ENCODE data around the gene ROGDI.
A peak's percentile ranks its signal among the peaks of the same experiment; 100 is the strongest.

Gene ROGDI, protein sequence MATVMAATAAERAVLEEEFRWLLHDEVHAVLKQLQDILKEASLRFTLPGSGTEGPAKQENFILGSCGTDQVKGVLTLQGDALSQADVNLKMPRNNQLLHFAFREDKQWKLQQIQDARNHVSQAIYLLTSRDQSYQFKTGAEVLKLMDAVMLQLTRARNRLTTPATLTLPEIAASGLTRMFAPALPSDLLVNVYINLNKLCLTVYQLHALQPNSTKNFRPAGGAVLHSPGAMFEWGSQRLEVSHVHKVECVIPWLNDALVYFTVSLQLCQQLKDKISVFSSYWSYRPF

DNA sequence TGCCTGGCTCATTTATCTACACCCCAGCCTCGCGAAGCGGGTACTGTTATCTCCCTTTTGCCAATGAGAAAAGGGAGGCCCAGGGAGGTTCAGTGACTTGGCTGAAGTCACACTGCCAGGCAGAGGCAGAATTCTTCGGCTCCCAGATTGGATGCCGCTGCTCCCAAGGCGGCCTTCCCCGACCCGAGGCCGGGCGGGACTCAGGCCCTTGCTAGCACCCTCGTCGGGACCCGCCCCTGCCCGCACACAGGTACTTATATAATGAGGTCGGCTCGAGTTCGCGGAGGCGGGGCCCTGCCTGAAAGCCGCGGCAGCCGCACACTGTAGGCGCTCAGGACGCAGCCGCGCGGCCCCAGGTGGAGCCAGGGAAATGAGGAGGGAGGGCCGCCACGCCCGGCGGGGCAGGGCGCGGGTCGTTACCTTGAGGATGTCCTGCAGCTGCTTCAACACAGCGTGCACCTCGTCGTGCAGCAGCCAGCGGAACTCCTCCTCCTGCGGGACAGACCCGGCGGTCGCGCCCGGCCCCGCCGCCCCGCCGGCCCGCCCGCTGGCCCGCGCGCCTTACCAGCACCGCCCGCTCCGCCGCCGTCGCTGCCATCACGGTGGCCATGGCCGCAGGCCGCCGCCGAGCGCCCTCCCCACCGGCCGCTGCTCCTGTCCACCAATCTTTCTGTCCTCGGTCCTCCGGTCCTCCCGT is at the start of gene ROGDI:
Gene ROGDI, minus strand, starts transcription at position 672 of the 697 bp plus-strand sequence. Its CDS starts 62 bp downstream, at position 610.
- peak; percentile 37 for DNase-seq

DNA sequence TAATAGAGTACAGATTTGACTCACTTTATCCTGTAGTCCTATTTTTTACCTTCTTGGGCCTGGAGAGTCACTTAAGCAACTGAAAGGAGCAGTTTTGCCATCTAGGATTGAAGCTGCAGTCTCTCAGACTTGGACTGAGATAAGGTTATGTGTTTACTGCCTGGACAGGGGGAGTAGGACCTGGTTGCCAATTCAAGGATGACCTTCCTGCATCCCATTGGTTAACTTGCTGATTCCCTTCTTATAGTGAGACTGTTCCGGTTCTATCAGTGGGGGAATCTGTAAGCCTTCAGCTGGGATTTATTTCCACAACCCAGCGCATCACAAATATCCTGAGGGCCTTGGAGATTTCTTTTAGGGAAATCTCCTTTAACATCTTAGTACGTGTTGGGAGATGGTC is 47.8 kb upstream of the ROGDI start:
- DNase-seq: no peak

DNA sequence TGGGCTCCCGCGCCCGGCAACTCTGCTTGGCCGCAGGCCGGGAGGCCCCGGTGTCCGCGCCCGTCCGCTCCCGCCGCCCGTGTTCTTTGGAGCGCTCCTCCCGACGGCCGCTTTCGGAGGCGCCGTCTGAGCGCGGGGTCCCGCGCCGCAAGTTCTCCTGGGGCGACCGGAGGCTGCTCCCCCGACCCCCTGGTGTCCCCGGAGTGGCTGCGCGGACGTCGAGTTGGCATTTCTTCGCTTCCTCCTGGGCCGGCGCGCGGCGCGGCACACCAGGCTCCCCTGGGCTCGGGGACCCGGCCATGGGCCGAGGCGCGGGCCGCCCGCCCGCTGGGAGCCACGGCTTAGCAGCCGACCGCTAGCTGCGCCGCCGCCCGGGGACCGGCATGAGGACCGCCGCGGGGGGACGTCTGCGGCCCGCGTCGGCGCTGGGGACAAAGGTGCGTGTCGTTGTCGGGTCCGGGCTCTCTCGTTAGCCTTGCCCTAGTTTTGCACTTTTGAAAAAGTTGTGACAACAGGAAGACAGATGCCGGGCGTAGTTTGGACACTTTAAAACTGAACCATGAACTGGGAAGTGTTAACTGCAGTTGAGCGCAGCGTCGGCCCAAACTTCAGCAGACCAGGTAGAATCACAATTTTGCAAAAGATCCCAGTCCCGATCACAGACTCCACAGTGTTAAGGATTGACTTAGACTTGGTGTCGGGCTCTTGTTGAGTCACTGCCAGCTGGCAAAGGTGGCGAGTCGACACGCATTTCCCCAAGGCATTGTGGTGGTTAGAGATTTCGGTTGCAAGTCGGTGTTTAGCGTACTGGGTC is 45.5 kb upstream of the ROGDI start:
- DNase-seq: no peak

DNA sequence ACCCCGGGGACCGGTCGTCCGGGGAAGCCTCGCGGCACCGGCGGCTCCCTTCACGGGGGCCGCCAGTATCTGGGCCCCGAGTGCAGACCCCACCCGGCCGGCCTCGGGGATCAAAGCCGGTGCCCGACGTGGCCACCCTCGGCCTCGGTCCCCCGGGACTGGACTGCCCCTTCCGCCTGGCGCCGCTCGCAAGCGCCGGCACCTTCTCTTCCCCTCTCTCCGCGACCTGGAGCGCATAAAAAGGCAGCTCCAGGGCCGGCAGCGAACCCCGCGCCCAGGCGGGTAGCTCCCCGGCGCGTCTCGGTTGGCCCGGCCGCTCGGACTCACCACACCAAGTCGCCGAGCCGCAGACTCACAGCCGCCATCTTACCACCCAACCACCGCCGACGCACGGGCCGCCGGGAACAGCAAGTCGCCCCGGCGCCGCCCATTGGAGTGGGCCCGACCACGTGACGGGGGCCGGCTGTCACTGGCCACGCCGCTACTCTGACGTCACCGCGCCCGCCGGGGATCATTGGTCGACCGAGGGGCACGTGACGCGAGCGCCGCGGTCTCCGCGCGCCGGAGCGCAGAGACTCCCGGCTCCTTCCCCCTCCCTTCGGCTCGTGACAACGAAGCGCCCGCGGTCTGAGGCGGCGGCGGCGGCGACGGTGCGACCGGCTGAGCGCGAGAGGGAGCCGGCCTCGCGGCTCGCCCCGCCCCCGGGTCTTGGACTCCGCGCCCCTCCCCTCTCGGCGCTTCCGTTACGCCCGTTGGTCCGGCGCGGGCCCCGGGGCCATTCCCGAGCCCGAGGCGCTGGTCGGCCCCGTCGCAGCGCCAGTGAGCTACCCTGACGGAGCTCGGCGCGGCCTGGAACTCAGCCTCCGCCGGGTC is 44.7 kb upstream of the ROGDI start, which contains the start of the genes GLYR1 and UBN1:
Gene GLYR1, minus strand, starts transcription at position 388 of the 873 bp plus-strand sequence. Its CDS starts 23 bp downstream, at position 365.
Gene UBN1, plus strand, starts transcription at position 581 of the 873 bp plus-strand sequence. CDS start 5,437 bp downstream, outside the sequence.
- peak; percentile 87 for DNase-seq

DNA sequence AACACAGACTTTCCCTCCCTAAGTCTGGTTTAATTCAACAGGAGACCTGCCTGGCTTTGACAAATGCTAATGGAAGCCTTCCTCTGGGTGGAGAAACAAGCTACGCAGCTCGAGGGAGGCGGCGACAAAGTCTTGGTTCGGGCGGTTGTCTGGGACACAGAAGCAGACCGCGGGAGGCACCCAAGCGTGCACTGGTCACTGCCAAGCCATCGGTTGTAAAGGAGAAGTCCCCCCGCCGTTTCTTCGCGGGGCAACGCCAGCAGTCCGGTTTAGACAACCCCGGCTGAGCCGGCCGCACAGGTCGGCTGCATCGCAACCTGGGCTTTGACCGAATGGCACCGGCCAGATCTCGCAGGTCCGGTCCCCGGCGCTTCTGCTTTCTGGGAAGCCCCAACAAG is 44.1 kb upstream of the ROGDI start:
- no peak for DNase-seq

DNA sequence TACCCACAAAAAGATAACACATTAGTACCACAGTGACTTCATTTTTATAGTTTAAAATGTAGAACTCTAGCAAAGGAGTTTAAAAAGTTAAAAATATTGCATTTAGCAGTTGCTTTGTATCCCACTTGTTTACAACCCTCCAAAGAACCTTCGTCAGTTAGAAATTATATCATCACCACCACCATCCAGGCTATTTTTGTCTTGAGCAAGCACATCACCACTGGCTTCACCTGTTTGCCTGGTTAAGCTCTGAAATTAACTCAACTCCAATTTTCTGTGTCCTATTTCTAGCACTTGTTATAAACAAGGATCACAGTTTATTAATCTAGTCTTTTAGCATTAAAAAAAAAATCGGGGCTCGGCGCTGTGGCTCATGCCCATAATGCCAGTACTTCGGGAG is 38.6 kb upstream of the ROGDI start:
- DNase-seq: no peak

DNA sequence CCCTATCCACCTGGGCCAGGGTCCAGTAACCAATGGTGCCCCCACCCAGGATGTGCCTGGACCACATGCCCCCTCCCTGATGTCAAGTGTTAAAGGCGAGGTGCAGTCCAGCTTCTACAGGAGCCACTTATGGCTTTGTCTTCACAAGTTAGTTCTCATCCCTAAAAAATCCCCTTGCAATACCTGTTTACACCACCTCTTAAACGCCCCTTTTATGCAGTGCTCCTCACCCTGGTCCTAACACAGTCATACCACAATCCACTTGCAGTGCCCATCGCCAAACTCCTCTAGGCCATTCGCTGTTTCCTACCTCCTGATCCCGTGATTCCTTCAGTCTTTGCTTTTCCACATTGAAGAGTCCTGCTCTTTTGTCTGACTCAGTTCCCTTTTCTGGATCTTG is 37.5 kb upstream of the ROGDI start:
- no peak for DNase-seq

DNA sequence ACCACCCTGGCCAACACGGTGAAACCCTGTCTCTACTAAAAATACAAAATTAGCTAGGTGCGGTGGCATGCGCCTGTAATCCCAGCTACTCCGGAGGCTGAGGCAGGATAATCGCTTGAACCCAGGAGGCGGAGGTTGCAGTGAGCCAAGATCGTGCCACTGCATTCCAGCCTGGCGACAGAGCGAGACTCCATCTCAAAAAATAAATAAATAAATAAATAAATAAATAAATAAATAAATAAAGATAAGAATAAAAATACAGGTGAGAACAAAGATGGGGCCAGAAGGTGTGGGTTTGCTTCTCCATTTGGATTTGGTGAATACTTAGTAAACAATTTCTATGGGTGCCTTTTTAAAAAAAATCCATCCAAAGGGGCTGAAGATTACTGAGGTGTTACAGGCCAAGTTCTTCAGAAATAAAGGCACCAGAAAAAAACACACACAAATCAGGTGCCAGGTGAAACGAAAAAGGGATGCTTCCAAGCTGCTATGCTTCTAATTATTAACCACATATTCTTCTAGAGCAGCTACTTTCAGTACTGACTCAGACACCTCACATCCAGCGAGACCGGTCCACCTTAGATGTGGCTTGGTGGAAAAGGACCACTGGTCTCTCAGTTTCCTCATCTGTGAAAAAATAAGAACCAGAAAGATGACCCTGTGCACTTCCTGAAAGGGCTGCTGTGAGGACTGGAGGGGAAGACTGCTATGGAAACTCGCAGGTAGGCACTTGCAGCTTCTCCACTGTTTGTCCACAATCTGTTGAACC is 35.5 kb upstream of the ROGDI start:
- no peak for DNase-seq

DNA sequence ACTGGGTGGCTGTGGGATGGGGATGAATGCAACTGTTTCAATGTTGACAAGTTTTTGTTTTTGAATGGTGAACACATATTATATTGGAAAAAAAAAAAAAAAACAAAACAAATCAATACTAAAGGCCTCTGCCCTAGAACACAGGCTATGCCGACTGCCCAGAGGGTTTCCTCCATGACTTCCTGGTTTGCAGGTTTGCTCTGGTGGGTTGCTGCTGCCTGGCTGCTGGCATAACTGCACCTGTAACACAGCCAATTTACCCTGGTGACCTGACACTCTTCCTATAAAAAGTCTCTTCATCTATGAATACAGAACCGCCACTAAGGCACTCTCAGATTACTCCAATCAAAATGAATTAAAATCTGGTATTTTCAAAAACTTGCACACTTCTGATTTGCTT is 34.3 kb upstream of the ROGDI start:
- DNase-seq: no peak

DNA sequence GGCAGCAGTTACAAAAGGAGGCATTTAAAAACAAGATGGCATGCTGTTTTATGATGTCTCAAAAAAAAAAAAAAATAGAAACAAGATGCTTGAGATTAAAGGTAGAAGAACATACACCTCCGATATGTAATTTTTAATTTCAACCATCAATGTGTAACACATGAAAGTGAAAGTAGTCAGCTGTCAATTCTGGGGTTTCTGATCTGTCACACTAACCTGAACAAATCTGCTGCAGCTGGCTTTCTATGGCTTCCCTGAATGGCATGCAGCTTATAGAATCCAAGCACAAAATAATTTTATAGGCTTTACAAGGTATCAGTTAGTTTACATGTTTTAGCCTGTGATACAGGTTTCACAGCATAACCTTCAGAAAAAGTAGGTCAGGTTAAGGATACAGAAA is 31.2 kb upstream of the ROGDI start:
- DNase-seq: no peak

DNA sequence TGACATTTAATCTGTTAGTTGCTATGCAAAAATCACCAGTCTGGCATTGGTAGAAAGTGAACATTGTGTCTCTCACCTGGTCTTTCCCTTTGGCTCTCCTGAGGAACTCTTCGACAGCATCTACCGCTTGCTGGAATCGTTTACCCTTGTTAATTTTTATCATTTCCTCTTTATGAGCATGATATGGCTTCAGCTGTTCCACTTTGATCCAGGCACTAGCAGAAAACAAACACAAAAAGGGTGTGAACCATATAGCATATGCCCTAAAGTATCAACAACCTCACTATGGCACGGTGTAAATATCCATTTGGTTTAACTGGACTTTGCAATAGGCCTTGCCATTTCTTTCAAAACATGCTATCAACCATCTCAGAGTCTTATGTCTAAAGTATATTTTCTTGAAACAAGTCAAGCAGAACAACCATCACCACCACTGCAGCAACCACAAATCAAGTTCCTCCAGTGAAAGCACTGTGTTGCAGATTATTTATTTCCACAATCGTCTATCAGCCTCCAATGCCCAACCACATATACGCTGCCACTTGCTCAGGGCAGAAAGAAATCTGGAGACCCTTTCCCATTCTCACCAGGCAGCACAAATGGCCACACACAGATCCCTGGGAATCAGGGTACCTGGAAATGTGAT is 30.4 kb upstream of the ROGDI start:
- DNase-seq: no peak

DNA sequence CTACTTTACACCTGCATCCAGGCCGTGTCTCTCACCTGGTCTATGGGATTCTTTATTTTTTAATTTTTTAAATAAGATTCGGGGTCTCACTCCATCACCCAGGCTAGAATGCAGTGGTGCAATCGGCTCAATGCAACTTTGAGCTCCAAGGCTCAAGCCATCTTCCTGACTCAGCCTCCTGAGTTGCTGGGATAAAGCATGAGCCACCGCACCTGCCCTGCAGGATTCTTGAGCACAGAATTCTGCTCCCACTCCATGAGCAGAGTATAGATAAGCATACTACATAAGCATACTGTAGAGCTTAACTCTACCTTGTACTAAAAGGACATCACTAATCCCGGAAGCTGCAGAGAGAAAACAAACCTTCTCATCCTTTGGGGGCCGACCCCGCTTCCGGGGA is 29.2 kb upstream of the ROGDI start:
- no peak for DNase-seq

DNA sequence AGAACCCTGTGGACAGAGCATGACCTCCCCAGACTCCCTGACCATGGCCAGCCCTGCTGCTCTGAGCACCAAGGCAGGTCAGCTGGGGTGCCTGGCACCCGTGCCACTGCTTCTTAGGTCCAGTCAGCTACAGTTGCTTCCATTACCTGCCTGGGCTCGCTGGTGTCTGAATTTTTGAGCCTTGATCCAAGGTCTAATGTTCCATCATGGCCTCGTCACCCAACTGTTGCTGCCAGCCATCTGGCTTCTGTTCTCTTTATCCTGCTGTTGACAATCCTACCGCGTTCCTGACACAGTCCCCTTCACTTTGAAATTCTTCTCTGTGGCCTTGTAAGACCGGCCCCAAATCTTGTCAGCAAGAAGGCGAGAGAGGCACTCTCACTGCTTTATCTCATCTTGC is 28.0 kb upstream of the ROGDI start:
- no peak for DNase-seq

DNA sequence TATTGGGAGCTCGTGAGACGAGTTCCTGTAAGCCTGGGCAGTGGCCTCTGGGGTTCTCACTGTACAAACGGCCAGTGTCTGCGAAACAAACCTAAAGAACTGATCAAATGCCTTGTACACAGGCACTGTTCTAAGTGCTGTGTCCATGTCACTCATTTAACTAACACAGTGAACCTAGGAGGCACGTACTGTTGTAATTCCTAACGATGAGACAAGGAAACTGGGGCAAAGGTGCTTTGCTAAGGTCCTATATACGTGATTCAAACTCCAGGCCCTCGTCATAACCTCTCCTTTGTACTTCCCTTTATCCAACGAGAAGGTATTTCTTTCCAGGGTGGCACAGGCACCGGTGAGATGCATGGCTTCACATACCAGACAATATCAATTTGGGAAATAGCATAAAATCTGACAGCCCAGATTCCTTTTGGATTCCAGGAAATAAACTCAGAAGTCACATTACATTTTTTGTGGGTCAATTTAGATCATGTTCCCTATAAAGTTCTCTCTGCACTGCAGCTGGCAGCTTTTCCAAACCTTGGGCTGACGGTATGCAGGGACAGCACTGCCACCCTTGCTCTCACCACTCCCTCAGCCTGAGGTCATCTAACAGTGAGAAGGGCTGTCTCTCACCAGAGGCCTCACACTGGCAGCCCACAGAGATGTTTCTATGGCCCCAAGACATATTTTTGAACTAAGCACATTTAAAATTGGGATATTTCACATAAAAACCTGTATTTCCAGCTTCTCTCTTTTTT is 26.3 kb upstream of the ROGDI start:
- DNase-seq: no peak

DNA sequence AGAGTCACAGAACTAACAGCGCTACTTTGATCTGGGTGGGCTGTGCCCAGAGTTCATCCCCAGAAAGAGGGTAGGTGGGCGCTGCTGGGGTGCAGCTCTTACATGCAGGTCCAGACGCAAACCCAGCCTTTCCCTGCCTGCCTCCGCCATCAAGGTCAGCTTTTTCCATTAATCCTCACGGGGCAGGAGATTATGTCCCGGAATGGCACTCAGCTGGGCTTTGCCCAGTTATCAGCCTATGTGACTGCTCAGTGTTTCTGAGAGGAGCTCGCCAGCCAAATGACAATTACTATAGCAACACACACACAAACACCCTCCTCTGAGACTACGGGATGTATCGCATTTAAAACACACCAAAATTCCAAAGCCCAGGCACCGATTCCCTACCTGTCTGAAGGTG is 24.5 kb upstream of the ROGDI start:
- no peak for DNase-seq

DNA sequence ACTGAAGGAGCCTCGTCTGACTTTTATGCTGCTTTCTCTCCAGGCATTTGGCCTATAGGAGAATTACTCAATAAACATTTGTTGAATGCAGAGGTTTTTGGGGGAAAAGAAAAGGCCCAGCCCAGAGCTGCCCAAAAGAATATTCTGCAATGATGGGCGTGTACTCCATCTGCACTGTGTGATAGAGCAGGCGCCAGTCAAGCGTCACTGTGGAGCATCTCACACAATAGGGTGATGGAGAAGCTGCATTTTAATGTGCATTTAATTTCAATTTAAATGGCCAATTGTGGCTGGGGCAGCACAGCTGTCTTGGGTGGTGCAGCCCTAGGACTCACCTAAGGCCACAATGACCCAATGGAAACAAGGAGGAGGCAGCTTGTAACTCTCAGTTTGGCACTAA is 24.1 kb upstream of the ROGDI start:
- DNase-seq: no peak

DNA sequence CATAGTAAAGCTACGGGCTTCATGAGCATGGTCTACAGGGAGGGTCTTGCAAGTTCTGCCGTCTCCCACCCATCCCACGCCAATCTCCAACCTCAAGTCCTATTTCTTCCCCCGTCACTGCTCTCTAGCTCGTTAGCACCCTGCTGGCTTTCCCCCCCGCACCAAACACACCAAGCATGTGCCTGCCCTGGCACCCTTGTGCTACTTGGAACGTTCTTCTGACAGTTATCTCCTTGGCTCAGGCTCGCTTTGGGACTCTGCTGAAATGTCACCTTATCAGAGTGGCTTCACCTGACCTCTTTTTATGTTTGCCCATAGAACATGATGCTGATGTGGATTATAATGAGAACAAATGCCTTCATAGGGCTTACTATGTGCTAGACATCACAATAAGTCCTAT is 22.8 kb upstream of the ROGDI start:
- DNase-seq: no peak

DNA sequence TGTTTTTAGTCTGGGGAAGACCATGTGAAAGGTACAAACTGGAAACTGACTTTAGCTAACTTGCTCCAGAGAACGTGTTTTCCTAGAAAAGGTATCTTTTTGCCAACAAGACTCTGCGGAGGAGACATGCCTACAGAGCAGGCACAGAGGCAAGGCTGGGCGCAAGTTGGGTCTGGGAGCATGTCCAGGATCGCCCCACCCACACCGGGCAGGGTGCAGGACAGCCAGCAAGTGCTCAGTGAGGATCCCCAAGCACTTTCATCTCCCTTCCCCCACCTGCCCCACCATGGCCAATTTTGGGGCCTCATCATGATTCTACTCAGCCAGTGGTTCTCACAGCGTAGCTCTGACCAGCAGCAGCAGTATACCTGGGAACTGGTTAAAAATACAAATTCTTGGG is 18.2 kb upstream of the ROGDI start:
- DNase-seq: no peak

DNA sequence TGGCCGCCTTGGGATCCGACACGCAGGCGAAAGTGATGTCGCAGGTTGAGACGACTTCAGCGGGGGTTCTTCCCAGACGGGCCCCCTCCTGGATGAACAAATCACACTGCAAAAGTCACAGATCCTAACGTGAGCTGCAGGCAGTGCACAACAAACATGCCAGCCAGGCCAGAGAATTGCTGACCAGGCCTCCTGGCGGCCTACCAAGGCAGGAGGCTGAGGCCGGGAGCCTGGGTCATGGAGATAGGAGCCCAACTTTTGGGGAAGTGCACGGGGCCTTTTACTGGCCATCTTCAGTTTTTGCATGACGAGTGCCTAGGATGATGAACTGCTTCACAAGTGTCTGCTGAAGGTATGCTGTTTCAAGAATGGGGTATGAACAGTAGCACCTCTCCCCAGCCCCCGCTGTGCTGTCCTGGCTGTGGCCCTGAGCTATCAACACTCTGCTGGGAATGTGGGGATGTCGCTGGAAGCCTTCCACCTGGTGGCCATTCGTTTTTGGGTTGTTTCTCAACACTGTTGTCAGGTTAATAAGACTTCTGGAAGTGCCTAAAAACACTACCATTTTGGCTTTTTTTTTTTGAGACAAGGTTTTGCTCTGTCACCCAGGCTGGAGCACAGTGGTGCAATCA is 12.2 kb upstream of the ROGDI start:
- DNase-seq: no peak

DNA sequence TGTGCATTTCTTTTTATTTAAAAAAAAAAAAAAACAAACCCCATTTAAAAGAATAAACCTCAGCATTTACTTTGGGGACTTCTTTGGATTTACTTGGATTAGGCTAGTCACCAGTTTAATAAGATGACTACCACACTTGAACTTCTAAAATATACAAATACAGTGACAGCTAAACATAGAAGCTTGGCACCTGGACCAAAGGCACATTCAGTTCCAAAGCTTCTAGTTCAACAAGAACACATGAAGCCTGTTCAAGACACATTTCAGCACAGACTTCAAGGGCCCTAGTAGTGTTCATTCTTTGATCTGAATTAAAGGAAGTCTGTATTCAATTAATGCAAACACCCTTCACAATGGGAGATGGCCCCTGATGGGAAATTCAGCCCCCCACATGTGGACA is 11.6 kb upstream of the ROGDI start:
- DNase-seq: no peak

All from NCI-H2081 treated with DMSO at 0.1 percent for 48 hours (cell line).